ENCODE results near the gene SPACA4. TPM values are rescaled to one million over a fixed set of nuclear protein-coding genes. Genes with fewer than 3 reads are reported as not detected.

Gene SPACA4
- polyA plus RNA-seq, 1 experiment, result not detected

DNA sequence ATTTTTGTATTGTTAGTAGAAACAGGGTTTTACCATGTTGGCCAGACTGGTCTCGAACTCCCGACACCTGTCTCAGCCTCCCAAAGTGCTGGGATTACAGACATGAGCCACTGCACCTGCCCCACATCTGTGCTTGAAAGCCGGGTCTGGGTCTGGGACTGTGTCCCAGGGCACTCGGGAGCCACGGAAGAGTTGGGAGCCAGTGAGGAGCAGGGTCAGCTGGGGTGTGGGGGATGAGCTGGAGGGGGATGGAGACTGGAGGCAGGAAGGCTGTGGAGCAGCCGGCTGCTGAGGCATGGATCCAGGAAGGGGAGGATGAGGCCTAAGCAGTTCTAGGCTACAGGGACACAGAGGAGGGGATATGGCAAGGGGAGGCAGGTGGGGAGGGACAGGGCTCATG, 10.7 kb upstream of the SPACA4 start:
- Histone ChIP-seq H3K27me3 (ENCODE audit: control insufficient read depth, insufficient read depth, low read length) (peaks cover 15% of the 10 kb centered on the region), H3K9me3 (ENCODE audit: control insufficient read depth, insufficient read depth, low read length) (no peaks in the 10 kb centered on the region; the same call in 1 of the 2 replicates), H3K27ac (ENCODE audit: low read depth, low read length) (no peak overlapping the region), H3K4me3 (ENCODE audit: low read depth, low read length) (no peak overlapping the region)
- DNase-seq (ENCODE audit: low read depth, low spot score), result no peak
- TF ChIP-seq CTCF (IDR thresholded peaks at IDR 0.05; ENCODE audit: low read depth, low read length), result no peak
- ChIA-PET POLR2A (interaction anchor here (0.6 kb wide), 1 partner anchor 9 kb away, joined by 3 read pairs; no protein-coding TSS in a partner anchor), CTCF (no interaction called here)

GRCh38 chr19:48596237-48596636, 10.3 kb upstream of the SPACA4 start:
- CTCF ChIA-PET, result no interaction called here
- no peak for DNase-seq (ENCODE audit: low read depth, low spot score)
- no peak overlapping the region for H3K4me3 ChIP-seq (ENCODE audit: low read depth, low read length)
- no peak overlapping the region for H3K27ac ChIP-seq (ENCODE audit: low read depth, low read length)
- peaks cover 15% of the 10 kb centered on the region for H3K27me3 ChIP-seq (ENCODE audit: control insufficient read depth, insufficient read depth, low read length)
- TF ChIP-seq CTCF (IDR thresholded peaks at IDR 0.05; ENCODE audit: low read depth, low read length), result no peak
- POLR2A ChIA-PET, result no interaction called here
- no peaks in the 10 kb centered on the region; the same call in 1 of the 2 replicates for H3K9me3 ChIP-seq (ENCODE audit: control insufficient read depth, insufficient read depth, low read length)

- POLR2A ChIA-PET, result no interaction called here
- H3K9me3 ChIP-seq (ENCODE audit: control insufficient read depth, insufficient read depth, low read length), result no peaks in the 10 kb centered on the region; the same call in 1 of the 2 replicates
- H3K4me3 ChIP-seq (ENCODE audit: low read depth, low read length), result no peak overlapping the region
- no peak for TF ChIP-seq CTCF (IDR thresholded peaks at IDR 0.05; ENCODE audit: low read depth, low read length)
- peaks cover 15% of the 10 kb centered on the region for H3K27me3 ChIP-seq (ENCODE audit: control insufficient read depth, insufficient read depth, low read length)
- no peak overlapping the region for H3K27ac ChIP-seq (ENCODE audit: low read depth, low read length)
- CTCF ChIA-PET, result no interaction called here
- no peak for DNase-seq (ENCODE audit: low read depth, low spot score)
Measured at GRCh38 chr19:48596679-48597465, 9.7 kb upstream of the SPACA4 start.

DNA sequence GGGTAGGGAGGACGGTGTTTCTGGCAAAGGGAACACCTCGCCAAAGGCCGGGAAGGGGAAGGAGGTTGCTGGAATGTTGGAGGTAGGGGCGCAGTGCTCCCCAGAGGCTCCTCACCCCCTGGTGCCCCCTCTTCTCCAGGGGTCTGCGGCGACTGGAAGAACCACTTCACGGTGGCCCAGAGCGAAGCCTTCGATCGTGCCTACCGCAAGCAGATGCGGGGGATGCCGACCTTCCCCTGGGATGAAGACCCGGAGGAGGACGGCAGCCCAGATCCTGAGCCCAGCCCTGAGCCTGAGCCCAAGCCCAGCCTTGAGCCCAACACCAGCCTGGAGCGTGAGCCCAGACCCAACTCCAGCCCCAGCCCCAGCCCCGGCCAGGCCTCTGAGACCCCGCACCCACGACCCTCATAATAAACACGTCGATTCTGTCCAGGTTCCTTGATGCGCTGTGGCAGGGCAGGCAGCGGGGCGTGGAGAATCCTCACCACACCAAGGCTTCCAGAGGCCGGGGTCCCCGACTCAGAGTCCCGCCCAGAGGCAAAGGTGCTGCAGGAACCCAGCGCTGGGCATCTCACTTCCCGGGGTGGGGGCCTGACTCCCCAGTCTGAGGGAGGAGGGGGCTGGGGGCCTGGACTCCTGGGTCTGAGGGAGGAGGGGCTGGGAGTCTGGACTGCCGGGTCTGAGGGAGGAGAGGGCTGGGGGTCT, 7.4 kb upstream of the SPACA4 start:
- TF ChIP-seq CTCF (IDR thresholded peaks at IDR 0.05; ENCODE audit: low read depth, low read length), result no peak
- Histone ChIP-seq H3K4me3 (ENCODE audit: low read depth, low read length) (no peak overlapping the region), H3K9me3 (ENCODE audit: control insufficient read depth, insufficient read depth, low read length) (no peaks in the 10 kb centered on the region; the same call in 1 of the 2 replicates), H3K27ac (ENCODE audit: low read depth, low read length) (no peak overlapping the region), H3K27me3 (ENCODE audit: control insufficient read depth, insufficient read depth, low read length) (peaks cover 15% of the 10 kb centered on the region)
- POLR2A ChIA-PET, result no interaction called here
- CTCF ChIA-PET, result no interaction called here
- DNase-seq (ENCODE audit: low read depth, low spot score), result no peak
